Measurements from ENCODE around the gene WBP2. TPM values are rescaled to one million over a fixed set of nuclear protein-coding genes. Genes with fewer than 3 reads are reported as not detected.

Gene WBP2
- polyA plus RNA-seq, 1 donor (not counting 4 experiments of a cell fraction or from before 2014, with no cell fraction given): 23.3 TPM

DNA sequence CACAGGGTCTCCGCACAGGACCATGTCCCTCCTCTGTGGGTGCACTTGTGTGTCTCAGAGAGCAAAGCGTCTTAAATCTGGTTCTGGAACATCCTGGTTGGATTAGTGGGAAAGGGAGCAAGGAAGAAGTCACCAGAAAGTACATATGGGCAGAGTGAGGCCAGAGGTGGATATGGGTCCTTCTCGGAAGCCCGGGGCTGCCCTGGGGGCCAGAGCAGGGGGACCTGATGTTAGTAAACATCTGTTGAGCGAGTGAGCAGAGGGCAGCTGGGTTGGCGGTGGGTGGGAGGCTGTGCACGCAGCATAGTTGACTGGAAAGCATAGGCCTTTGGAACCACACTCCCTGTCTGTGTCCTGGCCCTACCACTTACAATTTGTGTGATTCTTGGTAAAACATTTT lies 33.6 kb downstream of the WBP2 start:
- Histone ChIP-seq H3K9me1 (ENCODE audit: control insufficient read depth, extremely low read depth, insufficient read depth, low read length) (no peaks in the 10 kb centered on the region), H3K9ac (ENCODE audit: control insufficient read depth, extremely low read depth, insufficient read depth, low read length) (no peak overlapping the region), H3K9me3 (ENCODE audit: control insufficient read depth, low read depth, low read length) (no peaks in the 10 kb centered on the region), H3K79me2 (ENCODE audit: control insufficient read depth, insufficient read depth, low read length) (no peaks in the 10 kb centered on the region), H3K4me3 (ENCODE audit: control insufficient read depth in 2 of 3, extremely low read depth in 1 of 3, insufficient read depth in 2 of 3, low read depth in 1 of 3, low read length in 3 of 3) (no peak overlapping the region), H3K27ac (ENCODE audit: control insufficient read depth, insufficient read depth, low read length) (no peak overlapping the region), H2AFZ (ENCODE audit: control insufficient read depth, low read length) (no peak overlapping the region), H3K27me3 (ENCODE audit: control insufficient read depth, extremely low read depth, insufficient read depth, low read length) (no peaks in the 10 kb centered on the region), H4K20me1 (ENCODE audit: control insufficient read depth, extremely low read depth, insufficient read depth, low read length) (no peaks in the 10 kb centered on the region), H3K36me3 (ENCODE audit: control insufficient read depth in 2 of 2, extremely low read depth in 1 of 2, insufficient read depth in 2 of 2, low read length in 2 of 2) (peaks cover 13 to 25% of the 10 kb centered on the region in 2 experiments), H3K4me1 (ENCODE audit: control insufficient read depth, extremely low read depth, insufficient read depth, low read length) (peaks cover 11% of the 10 kb centered on the region), H3K4me2 (ENCODE audit: control insufficient read depth, extremely low read depth, insufficient read depth, low read depth, low read length) (no peak overlapping the region)
- FAIRE-seq (no peak), DNase-seq (ENCODE audit: low read depth, low spot score) (no peak)
- dilution Hi-C loops (cut with MboI; ENCODE audit: extremely low pct_ligation_motif_present, low sequenced_read_pairs): no loop called here
- TF ChIP-seq EZH2 (IDR thresholded peaks at IDR 0.05; ENCODE audit: low read length) (no peak), CTCF (optimal IDR thresholded peaks at IDR 0.05 in 1 of 3, IDR thresholded peaks at IDR 0.05 in 1 of 3, conservative IDR thresholded peaks at IDR 0.05 in 1 of 3; ENCODE audit: extremely low read depth in 1 of 3, insufficient read depth in 2 of 3, low read length in 3 of 3) (no peak)

DNA sequence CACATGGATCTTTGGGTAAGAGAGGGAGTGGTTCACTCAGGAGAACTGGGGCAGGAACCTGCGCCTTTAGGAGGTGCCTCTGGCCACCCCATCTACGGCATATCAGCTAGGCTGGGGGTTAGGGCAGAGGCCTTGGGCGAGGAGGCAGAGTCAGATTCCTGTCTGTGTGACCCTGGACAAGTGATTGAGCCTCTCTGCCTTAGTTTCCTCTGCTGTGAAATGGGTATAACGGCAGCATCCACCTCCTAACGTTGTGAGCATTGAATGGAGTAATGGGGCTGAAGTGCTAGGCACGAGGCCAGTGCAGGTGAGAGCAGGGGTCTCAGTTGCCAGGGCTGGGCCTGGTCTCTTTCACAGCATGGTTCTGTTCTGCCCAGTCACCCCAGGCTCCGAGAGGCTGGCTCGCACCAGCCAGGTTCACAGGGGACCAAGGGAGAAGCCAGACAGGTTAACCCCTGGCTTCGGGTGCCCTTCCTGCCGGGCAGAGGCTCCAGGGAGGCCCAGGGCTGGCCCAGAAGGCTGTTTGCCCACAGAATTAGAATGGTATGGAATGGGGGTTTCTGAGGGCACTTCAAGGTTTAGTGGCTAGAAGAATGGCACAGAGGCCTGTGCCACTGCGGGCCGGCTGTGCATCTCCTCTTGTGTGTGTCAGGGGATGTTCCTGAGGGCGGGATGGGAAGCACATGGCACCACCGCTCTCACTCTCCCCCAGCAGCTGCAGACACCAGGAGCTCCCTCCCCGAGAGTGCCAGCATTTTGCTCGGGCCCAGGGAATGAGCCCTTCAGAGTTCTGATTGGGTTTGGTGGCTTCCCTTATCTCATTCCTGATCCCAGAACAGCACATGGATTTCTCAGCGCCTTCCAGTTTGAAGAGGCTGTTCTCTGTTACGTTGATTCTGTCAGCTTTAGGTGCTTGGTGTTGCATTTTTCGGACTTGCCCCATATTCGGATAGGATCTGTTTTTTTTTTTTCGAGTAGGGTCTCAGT lies 34.7 kb downstream of the WBP2 start:
- no peaks in the 10 kb centered on the region for H3K79me2 ChIP-seq (ENCODE audit: control insufficient read depth, insufficient read depth, low read length)
- no peak overlapping the region for H2AFZ ChIP-seq (ENCODE audit: control insufficient read depth, low read length)
- dilution Hi-C loops (cut with MboI; ENCODE audit: extremely low pct_ligation_motif_present, low sequenced_read_pairs): no loop called here
- DNase-seq (ENCODE audit: low read depth, low spot score): no peak
- H4K20me1 ChIP-seq (ENCODE audit: control insufficient read depth, extremely low read depth, insufficient read depth, low read length): no peaks in the 10 kb centered on the region
- peaks cover 15 to 25% of the 10 kb centered on the region in 2 experiments for H3K36me3 ChIP-seq (ENCODE audit: control insufficient read depth in 2 of 2, extremely low read depth in 1 of 2, insufficient read depth in 2 of 2, low read length in 2 of 2)
- peaks cover 12% of the 10 kb centered on the region for H3K4me1 ChIP-seq (ENCODE audit: control insufficient read depth, extremely low read depth, insufficient read depth, low read length)
- H3K27ac ChIP-seq (ENCODE audit: control insufficient read depth, insufficient read depth, low read length): no peak overlapping the region
- H3K9ac ChIP-seq (ENCODE audit: control insufficient read depth, extremely low read depth, insufficient read depth, low read length): no peak overlapping the region
- H3K9me3 ChIP-seq (ENCODE audit: control insufficient read depth, low read depth, low read length): no peaks in the 10 kb centered on the region
- no peaks in the 10 kb centered on the region for H3K27me3 ChIP-seq (ENCODE audit: control insufficient read depth, extremely low read depth, insufficient read depth, low read length)
- no peak overlapping the region for H3K4me2 ChIP-seq (ENCODE audit: control insufficient read depth, extremely low read depth, insufficient read depth, low read depth, low read length)
- H3K4me3 ChIP-seq (ENCODE audit: control insufficient read depth in 2 of 3, extremely low read depth in 1 of 3, insufficient read depth in 2 of 3, low read depth in 1 of 3, low read length in 3 of 3): no peak overlapping the region
- FAIRE-seq: no peak
- H3K9me1 ChIP-seq (ENCODE audit: control insufficient read depth, extremely low read depth, insufficient read depth, low read length): no peaks in the 10 kb centered on the region
- TF ChIP-seq EZH2 (IDR thresholded peaks at IDR 0.05; ENCODE audit: low read length): no peak

All from keratinocyte (primary cell).